Measurements from ENCODE around the gene RNF19B. TPM values are rescaled to one million over a fixed set of nuclear protein-coding genes. Genes with fewer than 3 reads are reported as not detected.

The RNF19B gene
- total RNA-seq, 1 experiment from 2014 or later: 15.0 TPM

- no peak overlapping the region for H3K27ac Mint-ChIP-seq
These were observed 60.4 kb downstream of the RNF19B start for GRCh38 chr1:32903991-32904785.

More at GRCh38 chr1:32903991-32904785, 60.4 kb downstream of the RNF19B start:
- Mint-ChIP-seq H3K4me3 (no peak overlapping the region; a peak in 1 of 5 replicates), H3K27me3 (ENCODE audit: low read depth) (peaks cover 55% of the 10 kb centered on the region), H3K9me3 (no peaks in the 10 kb centered on the region; a peak in 2 of 5 replicates), H3K4me1 (peaks cover 6 to 11% of the 10 kb centered on the region in 2 experiments), H3K36me3 (ENCODE audit: insufficient read depth in 1 of 3, low read depth in 3 of 3) (no peaks in the 10 kb centered on the region; a peak in 1 of 7 replicates)
- H2BK20ac ChIP-seq (ENCODE audit: low read depth, low read length, poor library complexity, severe bottlenecking): no peak overlapping the region
- no peak overlapping the region for H2BK120ac ChIP-seq (ENCODE audit: low read depth, low read length, poor library complexity, severe bottlenecking)
- no peak overlapping the region for H3K23ac ChIP-seq (ENCODE audit: insufficient read length, low read depth, low read length)
- H2BK5ac ChIP-seq (ENCODE audit: insufficient read length, low read length): no peak overlapping the region
- no peaks in the 10 kb centered on the region for H3K79me1 ChIP-seq (ENCODE audit: insufficient read depth, low read depth, low read length, poor library complexity, severe bottlenecking)
- H3K9ac ChIP-seq (ENCODE audit: extremely low read depth, insufficient read length, low read length): no peak overlapping the region
- H3K79me2 ChIP-seq (ENCODE audit: insufficient read depth, low read length): no peaks in the 10 kb centered on the region
- H4K5ac ChIP-seq (ENCODE audit: insufficient read length, low read depth, low read length): no peak overlapping the region
- H4K20me1 ChIP-seq (ENCODE audit: control insufficient read depth, insufficient read depth, insufficient read length): no peaks in the 10 kb centered on the region
- DNase-seq: no peak
- no CpG with 5 or more reads among the region's 3 CpGs for WGBS (ENCODE audit: extremely low coverage, insufficient read length, low lambda C conversion rate)
- no peak overlapping the region for H2AK5ac ChIP-seq (ENCODE audit: insufficient read length, low read length)
- no peak overlapping the region for H2BK12ac ChIP-seq (ENCODE audit: insufficient read length, low read depth, low read length)
- no peak overlapping the region for H3K4me2 ChIP-seq (ENCODE audit: insufficient read depth, insufficient read length, low read length)
- no peak overlapping the region for H3K27ac ChIP-seq (ENCODE audit: insufficient read length, low read depth, low read length)
- H3K56ac ChIP-seq (ENCODE audit: insufficient read length, low read depth, low read length): no peak overlapping the region
- no peak overlapping the region for H4K91ac ChIP-seq (ENCODE audit: insufficient read length, low read depth, low read length)
- H2BK15ac ChIP-seq (ENCODE audit: low read depth, low read length): no peak overlapping the region
- H4K8ac ChIP-seq (replicated peaks; ENCODE audit: insufficient read length, low read depth, low read length): no peak overlapping the region
- H3K4ac ChIP-seq (ENCODE audit: low read depth, low read length): no peak overlapping the region
- H3K18ac ChIP-seq (ENCODE audit: insufficient read length, low read depth, low read length): no peak overlapping the region
- H3K4me1 ChIP-seq (ENCODE audit: insufficient read depth, low read length): no peaks in the 10 kb centered on the region
- TF ChIP-seq CTCF (conservative IDR thresholded peaks at IDR 0.05): no peak; the same call in 2 of the 3 replicates
- peaks cover 8% of the 10 kb centered on the region for H3K23me2 ChIP-seq (ENCODE audit: insufficient read length, low read depth, low read length, poor library complexity, severe bottlenecking)
- peaks cover 19% of the 10 kb centered on the region; the same call in 1 of the 2 replicates for H3K27me3 ChIP-seq (ENCODE audit: insufficient read depth, low read length)
- no peak overlapping the region for H3T11ph ChIP-seq (ENCODE audit: low read length)
- H2AFZ ChIP-seq (ENCODE audit: low read length): no peak overlapping the region
- no peak overlapping the region for H3K14ac ChIP-seq (ENCODE audit: insufficient read depth, low read length)
- no peaks in the 10 kb centered on the region for H3K9me3 ChIP-seq (ENCODE audit: control insufficient read depth, low read depth, low read length)

Data from H9 (cell line).